GM12872 (cell line): Measurements from ENCODE around the gene NMNAT3.

Source experiments
- TF ChIP-seq, protein P1 (sequence below): IDR thresholded peaks from 3 replicates; pipeline ENCODE4 v1.5.1; 2011; ENCODE audit warnings: low read depth, mild to moderate bottlenecking, low read length, moderate library complexity; ENCODE audit not compliant: insufficient read depth

NMNAT3 gene

DNA sequence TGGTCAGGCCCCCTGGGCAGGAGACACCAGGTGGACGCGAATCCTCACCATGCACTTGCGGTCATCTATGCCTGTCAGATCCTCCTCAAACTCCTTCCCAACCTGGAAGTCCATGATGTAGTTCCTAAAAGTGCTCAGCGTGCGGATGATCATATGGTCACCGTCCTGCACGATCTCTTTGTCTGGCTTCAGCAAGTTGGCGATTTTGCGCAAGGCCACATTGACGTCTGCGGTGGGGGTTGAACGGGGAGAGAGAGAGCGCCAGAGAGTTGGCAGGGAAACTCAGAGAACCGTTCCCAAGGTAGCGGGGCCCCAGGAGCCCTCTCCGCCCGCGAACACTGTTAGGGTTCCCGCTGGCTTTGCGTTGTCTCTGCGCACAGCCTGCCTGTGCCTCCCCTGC is 139.0 kb downstream of the NMNAT3 start:
- TF ChIP-seq, protein P1, sequence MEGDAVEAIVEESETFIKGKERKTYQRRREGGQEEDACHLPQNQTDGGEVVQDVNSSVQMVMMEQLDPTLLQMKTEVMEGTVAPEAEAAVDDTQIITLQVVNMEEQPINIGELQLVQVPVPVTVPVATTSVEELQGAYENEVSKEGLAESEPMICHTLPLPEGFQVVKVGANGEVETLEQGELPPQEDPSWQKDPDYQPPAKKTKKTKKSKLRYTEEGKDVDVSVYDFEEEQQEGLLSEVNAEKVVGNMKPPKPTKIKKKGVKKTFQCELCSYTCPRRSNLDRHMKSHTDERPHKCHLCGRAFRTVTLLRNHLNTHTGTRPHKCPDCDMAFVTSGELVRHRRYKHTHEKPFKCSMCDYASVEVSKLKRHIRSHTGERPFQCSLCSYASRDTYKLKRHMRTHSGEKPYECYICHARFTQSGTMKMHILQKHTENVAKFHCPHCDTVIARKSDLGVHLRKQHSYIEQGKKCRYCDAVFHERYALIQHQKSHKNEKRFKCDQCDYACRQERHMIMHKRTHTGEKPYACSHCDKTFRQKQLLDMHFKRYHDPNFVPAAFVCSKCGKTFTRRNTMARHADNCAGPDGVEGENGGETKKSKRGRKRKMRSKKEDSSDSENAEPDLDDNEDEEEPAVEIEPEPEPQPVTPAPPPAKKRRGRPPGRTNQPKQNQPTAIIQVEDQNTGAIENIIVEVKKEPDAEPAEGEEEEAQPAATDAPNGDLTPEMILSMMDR, result no peak

- TF ChIP-seq, protein P1, result no peak
These were observed 139.8 kb downstream of the NMNAT3 start for GRCh38 chr3:139537795-139538621.

GRCh38 chr3:139537361-139537760 is 140.4 kb downstream of the NMNAT3 start:
- TF ChIP-seq, protein P1, result no peak

DNA sequence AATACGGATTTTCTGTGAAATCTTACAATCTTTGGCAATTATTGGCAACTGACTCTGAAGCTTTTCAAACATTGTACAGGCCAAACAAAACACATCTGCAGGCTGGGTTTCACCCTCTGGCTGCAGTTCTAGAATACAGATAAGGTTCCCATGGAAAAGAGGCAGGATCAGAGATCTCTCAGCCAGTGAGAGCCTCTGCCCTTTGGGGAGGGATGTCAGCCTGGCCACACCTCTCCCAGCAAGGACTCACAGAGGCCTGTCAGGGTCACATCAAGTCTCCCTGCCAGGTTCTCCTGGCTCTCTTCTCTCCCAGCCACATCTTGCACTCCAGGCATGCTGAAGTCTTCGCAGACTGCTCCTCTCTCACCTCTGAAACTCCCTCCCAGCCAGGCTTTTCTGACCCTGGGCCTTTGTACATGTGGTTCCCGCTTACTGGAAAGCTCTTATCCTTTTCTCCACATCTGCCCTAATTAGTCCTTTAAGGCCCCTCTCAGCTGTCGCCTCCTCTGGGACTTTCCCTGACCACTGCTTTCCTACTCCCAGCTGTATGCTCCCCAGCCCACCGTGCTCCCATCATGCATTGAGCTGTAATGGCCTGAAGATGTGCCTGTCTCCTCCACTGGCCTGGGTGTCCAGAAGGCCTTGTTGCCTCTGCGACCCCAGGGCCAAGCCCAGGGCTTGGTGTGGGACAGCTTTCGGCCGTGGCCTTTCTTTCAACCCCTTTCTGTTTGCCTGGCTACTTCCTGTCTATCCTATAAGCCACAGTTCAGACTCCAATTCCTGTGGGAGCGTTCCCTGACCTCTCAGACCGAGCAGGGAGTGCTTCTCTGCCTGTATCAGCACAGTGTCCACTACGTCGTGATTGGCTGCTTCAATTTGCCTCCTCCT is 142.5 kb downstream of the NMNAT3 start:
- TF ChIP-seq, protein P1, result no peak

- TF ChIP-seq, protein P1, result no peak
These were observed 143.3 kb downstream of the NMNAT3 start for GRCh38 chr3:139534455-139534812.

DNA sequence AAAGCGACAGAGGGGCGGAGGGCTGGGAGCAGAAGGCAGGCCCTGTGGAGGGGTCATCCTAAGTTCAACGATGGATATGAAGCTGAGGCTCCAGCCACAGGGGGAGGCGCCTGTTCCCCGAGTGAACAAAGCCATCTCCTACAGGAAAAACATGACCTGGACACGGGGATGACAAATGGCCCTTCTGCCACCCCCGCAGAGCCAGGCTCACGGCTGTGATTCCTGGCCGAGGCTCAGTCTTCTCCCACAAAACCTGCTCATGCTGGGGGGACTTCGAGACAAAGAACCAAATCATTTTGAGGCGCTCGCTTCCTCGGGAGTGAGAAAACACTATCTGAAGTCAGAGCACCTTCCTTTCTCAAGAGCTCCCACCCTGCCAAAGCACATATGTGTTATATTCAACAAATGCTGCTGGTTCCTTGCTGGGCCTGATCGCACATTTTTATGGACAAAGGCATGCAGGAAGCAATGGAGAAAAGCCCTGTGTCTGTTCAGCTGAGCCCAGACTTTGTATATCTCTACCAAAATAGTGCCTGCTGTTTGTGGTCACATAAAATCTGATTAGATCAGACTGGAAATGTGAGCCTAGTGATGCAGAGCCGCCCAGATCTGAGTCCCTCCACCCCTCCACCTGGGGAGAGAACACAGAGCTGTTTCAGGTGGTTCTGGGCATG is 143.9 kb downstream of the NMNAT3 start:
- TF ChIP-seq, protein P1, result no peak

- TF ChIP-seq, protein P1, result no peak
These were observed 144.8 kb downstream of the NMNAT3 start for GRCh38 chr3:139532976-139533375.
